GM12891 (cell line): ENCODE results near the gene NINL. TPM values are rescaled to one million over a fixed set of nuclear protein-coding genes. Genes with fewer than 3 reads are reported as not detected.
"Not testable (repeated sequence)": the region's sequence is repeated elsewhere in the genome, so short reads cannot be mapped to it uniquely, and the experiment has no call there.

Experiments used
- DNase-seq: peaks from one replicate; pipeline ENCODE4 v3.0.0; 2011; ENCODE audit warnings: low spot score; ENCODE audit not compliant: insufficient read length
- FAIRE-seq: peaks from 2 replicates; lab custom pipeline; 2011; peaks lifted over from hg19 to GRCh38; lab: Jason Lieb, UNC
- PAX5 ChIP-seq: IDR thresholded peaks from 2 replicates; pipeline ENCODE4 v1.6.1; 2011; ENCODE audit warnings: low read length, moderate library complexity, mild to moderate bottlenecking; ENCODE audit not compliant: insufficient read depth, severe bottlenecking
- POLR2A ChIP-seq: IDR thresholded peaks from 2 replicates; pipeline ENCODE4 v1.6.1; 2011; ENCODE audit warnings: low read depth, low read length, control low read depth
- POLR2AphosphoS5 ChIP-seq: IDR thresholded peaks from 2 replicates; pipeline ENCODE4 v1.6.1; 2011; ENCODE audit warnings: low read depth, low read length, control low read depth
- POU2F2 ChIP-seq: IDR thresholded peaks from 2 replicates; pipeline ENCODE4 v1.6.1; 2011; ENCODE audit warnings: low read depth, mild to moderate bottlenecking, control low read depth, low read length, moderate library complexity
- SPI1 ChIP-seq: IDR thresholded peaks from 2 replicates; pipeline ENCODE4 v1.6.1; 2011; ENCODE audit warnings: low read depth, low read length, control low read depth
- TAF1 ChIP-seq: IDR thresholded peaks from 2 replicates; pipeline ENCODE4 v1.6.1; 2011; ENCODE audit warnings: low read depth, low read length, control low read depth
- polyA plus RNA-seq: library from polyadenylated mRNA; unstranded; fragments of >200 nt; gene quantifications from one replicate; pipeline ENCODE4 v1.2.1, GENCODE V29; 2012; ENCODE audit warnings: low read depth, missing spikeins, inconsistent platforms; ENCODE audit not compliant: missing spikeins

The NINL gene
- 0.15 TPM for polyA plus RNA-seq

DNA sequence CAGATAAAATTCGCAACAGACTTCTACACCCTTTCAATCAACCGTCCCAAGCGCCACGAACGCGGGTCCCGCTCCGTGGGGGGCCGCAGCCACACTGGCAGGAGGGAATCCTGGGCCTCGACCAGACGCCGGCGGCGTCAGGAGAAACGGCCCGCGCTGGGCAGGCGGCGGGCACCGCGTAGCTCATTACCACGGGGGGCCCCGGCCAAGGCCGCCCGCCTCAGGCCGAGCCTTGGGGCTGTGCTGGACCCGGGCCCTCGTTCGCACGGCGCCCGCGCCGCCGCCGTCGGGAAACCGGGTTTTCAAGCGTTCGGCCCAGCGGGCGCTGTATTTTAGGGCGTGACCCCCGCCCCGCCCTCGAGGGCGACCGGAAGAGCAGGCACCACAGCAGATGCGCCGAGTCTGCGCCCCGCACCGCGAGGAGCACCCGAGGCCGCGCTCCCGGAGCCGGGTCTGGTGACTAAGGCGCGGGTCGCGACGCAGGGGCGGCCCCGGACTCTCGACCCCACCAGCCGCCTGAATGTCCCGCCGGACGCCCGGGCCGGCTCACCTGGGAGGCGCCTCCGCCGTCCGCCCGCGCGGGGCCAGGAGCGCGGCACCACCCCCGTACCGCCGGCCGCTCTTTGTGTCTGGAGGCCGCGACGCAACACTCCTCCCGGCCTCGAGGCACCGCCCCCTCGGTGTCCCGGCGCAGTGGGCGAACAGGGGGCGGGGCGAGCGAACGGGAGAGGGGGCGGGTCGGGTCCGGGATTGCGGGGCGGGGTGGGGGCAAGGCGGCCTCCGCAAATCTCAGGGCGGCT, at the start of gene NINL:
NINL (minus strand) TSS at position 627 of the 800 bp plus-strand sequence. CDS start 58,944 bp downstream, outside the sequence.
- TF ChIP-seq PAX5 (no peak), SPI1 (no peak), POU2F2 (no peak), POLR2AphosphoS5 (no peak), TAF1 (no peak), POLR2A (no peak)
- FAIRE-seq (no peak), DNase-seq (peak; percentile 55)

DNA sequence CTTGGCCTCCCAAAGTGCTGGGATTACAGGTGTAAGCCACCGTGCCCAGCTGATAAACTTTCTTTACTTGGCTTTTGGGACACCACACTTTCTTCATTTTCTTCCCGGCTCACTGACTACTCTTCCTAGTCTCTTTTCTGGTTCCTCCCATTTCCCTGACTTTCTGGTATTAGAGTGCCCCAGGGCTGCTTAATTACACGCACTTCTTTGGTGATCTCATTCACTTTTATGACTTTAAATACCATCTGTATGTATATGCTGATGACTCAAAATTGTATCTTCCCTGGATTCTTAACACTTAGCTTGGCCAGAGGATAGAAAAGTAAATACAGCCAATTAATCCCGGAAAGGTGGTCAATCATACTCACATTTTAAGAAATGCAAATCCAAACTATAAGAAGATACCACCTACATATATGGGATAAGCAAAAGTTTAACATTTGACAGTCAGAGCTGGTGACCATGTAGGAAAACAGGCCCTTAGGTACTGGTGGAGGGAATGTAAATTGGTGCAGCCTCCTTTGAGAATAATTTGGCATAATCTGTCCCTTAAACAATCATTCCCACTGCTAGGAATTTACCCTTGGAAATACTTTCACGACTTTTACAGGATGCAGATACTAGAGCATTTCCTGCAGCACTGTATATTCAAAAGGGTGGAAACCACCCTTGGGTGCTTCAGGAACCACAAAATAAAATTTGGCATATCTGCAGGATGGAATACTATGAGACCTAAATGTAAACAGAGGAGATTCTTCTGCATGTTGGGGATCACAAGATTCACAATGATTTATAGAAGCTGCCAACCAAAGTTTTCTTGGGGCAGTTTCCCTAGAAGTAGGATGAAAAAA, 47.8 kb upstream of the NINL start:
- DNase-seq (no peak), FAIRE-seq (no peak)
- no peak for TF ChIP-seq TAF1
- no peak for TF ChIP-seq POLR2A
- TF ChIP-seq SPI1 = no peak
- TF ChIP-seq PAX5 = no peak
- TF ChIP-seq POU2F2 = no peak
- no peak for TF ChIP-seq POLR2AphosphoS5

DNA sequence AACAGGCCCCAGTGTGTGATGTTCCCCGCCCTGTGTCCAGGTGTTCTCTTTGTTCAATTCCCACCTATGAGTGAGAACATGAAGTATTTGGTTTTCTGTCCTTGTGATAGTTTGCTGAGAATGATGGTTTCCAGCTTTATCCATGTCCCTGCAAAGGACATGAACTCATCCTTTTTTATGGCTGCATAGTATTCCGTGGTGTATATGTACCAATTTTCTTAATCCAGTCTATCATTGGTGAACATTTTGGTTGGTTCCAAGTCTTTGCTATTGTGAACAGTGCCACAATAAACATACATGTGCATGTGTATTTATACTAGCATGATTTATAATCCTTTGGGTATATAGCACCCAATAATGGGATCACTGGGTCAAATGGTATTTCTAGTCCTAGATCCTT, 45.3 kb upstream of the NINL start:
- FAIRE-seq, DNase-seq: not testable (repeated sequence)

DNA sequence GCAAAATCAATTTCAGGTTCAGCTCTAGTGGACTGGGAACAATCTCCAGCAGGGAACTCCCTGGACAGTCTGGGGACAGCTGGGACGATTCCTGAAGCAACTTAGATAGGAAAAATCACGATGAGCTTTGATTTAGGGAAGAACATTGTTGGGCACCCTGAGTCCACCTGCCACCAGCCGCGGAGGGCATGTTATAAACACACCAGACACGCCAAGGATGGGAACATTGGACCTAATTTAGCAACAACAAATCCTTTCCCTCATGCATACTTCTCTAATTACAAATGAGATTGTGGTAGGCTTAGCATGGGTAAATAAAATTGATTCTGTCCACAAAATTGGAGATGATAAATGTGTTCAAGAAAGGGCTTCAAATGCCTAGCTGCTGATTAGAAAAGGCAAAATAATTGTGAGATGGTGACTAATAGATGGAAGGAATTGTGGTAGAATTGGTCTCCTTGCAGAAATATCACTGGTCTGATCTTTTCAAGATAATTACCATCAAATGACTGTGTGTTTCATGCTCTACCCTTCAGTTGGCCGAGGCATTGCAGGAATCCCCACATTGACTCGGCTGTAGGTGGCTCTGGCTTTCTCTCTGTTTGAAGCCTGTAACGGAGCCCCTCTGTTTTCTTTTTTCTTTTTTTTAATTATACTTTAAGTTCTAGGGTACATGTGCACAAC, 44.6 kb upstream of the NINL start:
- FAIRE-seq (no peak), DNase-seq (no peak)
- no peak for TF ChIP-seq POLR2AphosphoS5
- no peak for TF ChIP-seq POU2F2
- TF ChIP-seq SPI1 = no peak
- TF ChIP-seq TAF1 = no peak
- TF ChIP-seq PAX5 = no peak
- TF ChIP-seq POLR2A = no peak

DNA sequence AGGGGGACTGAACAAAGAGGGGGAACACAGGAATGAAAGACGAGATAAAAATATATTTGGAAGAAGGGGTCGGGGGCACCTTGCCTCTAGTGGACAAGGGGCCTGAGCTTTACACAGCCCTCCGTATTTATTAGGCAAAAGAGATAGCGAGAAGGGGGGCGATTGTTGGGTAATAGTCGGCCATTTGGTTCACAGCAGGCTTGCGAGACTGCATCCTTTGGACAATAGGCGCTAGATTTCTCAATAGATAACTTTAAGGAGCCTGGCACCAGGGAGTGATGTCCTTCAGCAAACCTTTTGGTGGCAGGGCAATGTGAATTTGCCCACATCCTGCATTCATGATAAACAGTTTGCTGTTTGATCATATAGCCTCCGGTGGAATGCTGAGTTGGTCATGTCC, 41.4 kb upstream of the NINL start:
- no peak for DNase-seq
- FAIRE-seq = no peak
- TF ChIP-seq POLR2AphosphoS5 (no peak), PAX5 (no peak), POLR2A (no peak), POU2F2 (no peak), SPI1 (no peak), TAF1 (no peak)

DNA sequence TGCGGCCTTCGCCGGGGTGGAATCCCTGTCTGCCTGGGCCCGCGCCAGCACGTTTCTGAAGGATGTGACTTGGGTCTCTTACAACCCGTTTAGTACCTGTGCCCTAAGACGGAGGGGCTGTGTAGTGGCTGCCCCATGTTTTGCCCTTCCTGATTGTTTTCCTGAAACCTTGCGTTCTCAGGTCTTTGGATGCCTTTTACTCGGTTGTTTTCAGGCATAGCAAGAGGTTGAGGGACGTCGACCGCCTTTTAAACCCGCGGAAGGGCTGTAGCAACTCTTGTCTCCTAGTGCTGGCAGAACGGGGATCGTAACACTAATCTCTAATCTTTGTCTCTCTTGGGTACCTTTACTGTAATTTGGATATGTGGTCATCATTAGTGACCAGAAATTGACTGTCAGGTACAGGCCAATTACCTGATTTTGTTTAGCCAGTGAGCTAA, 39.2 kb upstream of the NINL start:
- DNase-seq = no peak
- TF ChIP-seq POU2F2 = no peak
- TF ChIP-seq POLR2AphosphoS5 = no peak
- no peak for TF ChIP-seq POLR2A
- no peak for TF ChIP-seq SPI1
- TF ChIP-seq PAX5 = no peak
- no peak for TF ChIP-seq TAF1
- FAIRE-seq = peak; percentile 56

DNA sequence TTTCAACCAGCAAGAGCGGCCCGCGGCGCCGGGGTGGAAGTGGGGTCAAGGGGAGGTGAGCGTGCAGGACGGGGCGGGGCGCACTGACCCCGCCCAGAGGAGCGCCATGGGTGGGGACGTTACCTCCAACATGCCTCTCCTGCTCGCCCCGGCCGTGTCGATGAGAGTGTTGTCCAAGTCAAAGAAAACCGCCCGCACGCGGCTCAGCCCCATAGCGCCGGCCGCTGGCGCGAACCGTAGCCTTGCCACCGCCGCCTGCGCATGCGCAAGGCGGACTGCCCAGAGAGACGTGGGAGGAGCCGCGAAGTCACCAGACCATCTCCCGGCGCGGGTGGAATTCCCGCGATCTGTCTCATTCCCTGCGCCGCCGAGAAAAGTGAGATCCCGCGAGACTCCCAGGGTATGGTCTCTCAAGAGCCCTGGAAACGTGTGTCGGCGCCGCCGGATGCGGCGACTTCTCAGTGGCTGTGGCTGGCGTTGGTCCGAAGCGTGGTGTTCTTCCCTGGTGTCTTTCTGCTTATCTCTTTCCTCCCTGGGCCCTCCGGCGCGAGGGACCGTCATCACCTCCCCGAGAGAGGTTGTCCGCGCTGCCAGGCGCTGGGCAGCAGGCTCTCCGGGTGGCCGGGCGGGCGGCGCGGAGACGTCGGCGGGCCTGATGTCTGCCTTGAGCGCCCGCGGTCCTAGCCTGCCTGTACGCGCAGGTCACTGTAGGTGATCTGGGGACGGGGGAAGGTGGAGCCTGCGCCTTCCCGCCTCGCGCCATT, 38.6 kb upstream of the NINL start, which contains the start of gene NANP:
NANP (minus strand) TSS at position 279 of the 764 bp plus-strand sequence; CDS start at position 213, 66 bp downstream.
- TF ChIP-seq POLR2A (peak; percentile 96), POLR2AphosphoS5 (peak; percentile 93), POU2F2 (no peak), PAX5 (no peak), SPI1 (peak; percentile 5; the same call in 1 of the 2 replicates), TAF1 (peak; percentile 77; the same call in 1 of the 2 replicates)
- peak; percentile 94 for FAIRE-seq
- DNase-seq = peak; percentile 90

DNA sequence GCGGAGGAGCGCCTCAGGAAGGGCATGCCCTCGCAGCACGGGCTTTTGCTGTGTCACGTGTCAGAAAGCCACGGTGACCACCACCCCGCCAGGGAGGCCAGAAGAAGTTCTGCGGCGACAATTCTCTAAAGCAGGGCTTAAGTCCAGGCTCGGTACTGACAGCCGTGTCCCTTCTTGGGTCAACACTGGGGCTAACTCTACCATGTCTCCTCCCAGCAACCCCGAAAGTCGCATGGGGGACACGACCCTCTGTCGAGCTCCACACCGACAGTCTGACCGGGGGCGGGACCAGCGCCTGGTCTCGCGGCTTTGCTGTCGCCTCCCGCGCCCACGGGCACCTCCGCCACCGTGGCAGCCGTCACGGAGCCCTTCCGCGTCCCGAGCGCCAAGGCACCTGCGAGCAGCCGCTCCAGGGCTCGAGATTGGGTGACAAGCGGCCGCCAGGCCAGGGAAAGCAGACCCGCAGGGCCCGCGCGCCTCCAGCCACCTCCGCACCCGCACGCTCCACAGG, 37.9 kb upstream of the NINL start:
- TF ChIP-seq TAF1 (no peak), POLR2A (no peak), POLR2AphosphoS5 (no peak), PAX5 (no peak), POU2F2 (no peak), SPI1 (no peak)
- DNase-seq (no peak), FAIRE-seq (no peak)
